ENCODE data around the gene PLEKHG5. TPM values are rescaled to one million over a fixed set of nuclear protein-coding genes. Genes with fewer than 3 reads are reported as not detected.

The PLEKHG5 gene
- total and polyA plus RNA-seq, 4 donors = 0.28 to 1.9 (median 1.1) TPM

DNA sequence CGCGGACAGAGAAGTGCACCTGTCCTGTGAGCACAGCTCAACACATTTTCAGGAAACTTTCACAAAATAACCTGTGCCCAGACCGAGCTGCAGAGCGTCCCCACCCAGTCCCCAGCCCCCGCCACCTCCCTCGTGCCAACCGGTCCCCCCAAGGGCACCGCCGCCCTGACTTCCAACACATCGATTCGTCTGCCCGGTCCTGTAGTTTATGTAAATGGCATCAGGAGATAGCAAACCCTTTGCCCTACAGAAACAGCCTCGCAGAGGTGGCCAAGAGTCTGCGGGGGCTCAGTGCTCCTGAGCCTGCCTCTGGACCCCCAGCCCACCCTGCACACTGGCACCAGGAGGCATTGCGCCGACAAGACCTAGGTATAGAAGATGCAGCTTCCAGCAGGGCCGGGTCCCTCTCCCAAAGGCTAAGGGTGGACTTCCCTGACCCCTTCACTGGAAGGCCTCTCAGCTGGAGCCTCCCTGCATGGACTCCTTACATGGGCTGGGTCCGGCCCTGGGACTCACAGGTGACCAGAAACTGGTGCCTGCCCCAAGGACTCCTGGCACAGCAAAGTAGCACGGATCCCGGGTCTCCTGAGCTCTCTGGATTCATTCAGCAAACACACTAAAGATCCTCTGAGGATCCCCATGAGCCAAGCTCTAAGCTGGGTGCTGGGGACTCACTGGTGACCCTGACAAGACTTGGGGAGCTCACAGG lies 6.6 kb upstream of the PLEKHG5 start:
- no peak for DNase-seq (ENCODE audit: low spot score)

More for the DNA sequence above, 6.6 kb upstream of the PLEKHG5 start:
- Histone ChIP-seq H3K4me3 (ENCODE audit: low read depth in 1 of 3, low read length in 3 of 3) (peak overlapping the region in 1 of 3 donors; percentile 61), H3K9ac (ENCODE audit: low read depth in 1 of 2, low read length in 2 of 2) (no peak overlapping the region), H3K36me3 (ENCODE audit: control insufficient read depth in 4 of 4, insufficient read depth in 3 of 4, low read depth in 1 of 4, low read length in 3 of 4) (no peaks in the 10 kb centered on the region), H3K27me3 (ENCODE audit: control insufficient read depth in 4 of 4, insufficient read depth in 4 of 4, low read length in 3 of 4) (no peaks in the 10 kb centered on the region), H3K27ac (ENCODE audit: low read depth in 1 of 2, low read length in 2 of 2) (no peak overlapping the region), H3K9me3 (ENCODE audit: control insufficient read depth in 4 of 4, low read length in 3 of 4) (no peaks in the 10 kb centered on the region), H3K4me1 (ENCODE audit: control insufficient read depth in 4 of 4, insufficient read depth in 4 of 4, low read length in 3 of 4) (peaks cover 2 to 14% (median 5%) of the 10 kb centered on the region in 4 donors)
- TF ChIP-seq JUND (IDR thresholded peaks at IDR 0.05) = no peak
- no peak for TF ChIP-seq FOXA1 (IDR thresholded peaks at IDR 0.05)
- TF ChIP-seq EGR1 (IDR thresholded peaks at IDR 0.05; ENCODE audit: low read depth in 2 of 2) = no peak
- no peak for TF ChIP-seq RAD21 (IDR thresholded peaks at IDR 0.05)
- TF ChIP-seq MAX (IDR thresholded peaks at IDR 0.05) = no peak
- no peak for TF ChIP-seq SP1 (IDR thresholded peaks at IDR 0.05)
- TF ChIP-seq HNF4G (IDR thresholded peaks at IDR 0.05) = no peak
- no peak for TF ChIP-seq HNF4A (conservative IDR thresholded peaks at IDR 0.05)
- TF ChIP-seq TAF1 (conservative IDR thresholded peaks at IDR 0.05) = no peak
- TF ChIP-seq ZBTB33 (IDR thresholded peaks at IDR 0.05) = no peak
- TF ChIP-seq GABPA (IDR thresholded peaks at IDR 0.05 in 1 of 2, conservative IDR thresholded peaks at IDR 0.05 in 1 of 2) = no peak
- TF ChIP-seq RXRA (IDR thresholded peaks at IDR 0.05) = no peak
- TF ChIP-seq FOXA2 (IDR thresholded peaks at IDR 0.05) = no peak
- TF ChIP-seq YY1 (IDR thresholded peaks at IDR 0.05) = no peak
- TF ChIP-seq, protein P1, sequence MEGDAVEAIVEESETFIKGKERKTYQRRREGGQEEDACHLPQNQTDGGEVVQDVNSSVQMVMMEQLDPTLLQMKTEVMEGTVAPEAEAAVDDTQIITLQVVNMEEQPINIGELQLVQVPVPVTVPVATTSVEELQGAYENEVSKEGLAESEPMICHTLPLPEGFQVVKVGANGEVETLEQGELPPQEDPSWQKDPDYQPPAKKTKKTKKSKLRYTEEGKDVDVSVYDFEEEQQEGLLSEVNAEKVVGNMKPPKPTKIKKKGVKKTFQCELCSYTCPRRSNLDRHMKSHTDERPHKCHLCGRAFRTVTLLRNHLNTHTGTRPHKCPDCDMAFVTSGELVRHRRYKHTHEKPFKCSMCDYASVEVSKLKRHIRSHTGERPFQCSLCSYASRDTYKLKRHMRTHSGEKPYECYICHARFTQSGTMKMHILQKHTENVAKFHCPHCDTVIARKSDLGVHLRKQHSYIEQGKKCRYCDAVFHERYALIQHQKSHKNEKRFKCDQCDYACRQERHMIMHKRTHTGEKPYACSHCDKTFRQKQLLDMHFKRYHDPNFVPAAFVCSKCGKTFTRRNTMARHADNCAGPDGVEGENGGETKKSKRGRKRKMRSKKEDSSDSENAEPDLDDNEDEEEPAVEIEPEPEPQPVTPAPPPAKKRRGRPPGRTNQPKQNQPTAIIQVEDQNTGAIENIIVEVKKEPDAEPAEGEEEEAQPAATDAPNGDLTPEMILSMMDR (IDR thresholded peaks at IDR 0.05; ENCODE audit: low read depth, low read length, missing input control) = no peak
- TF ChIP-seq, protein P2, sequence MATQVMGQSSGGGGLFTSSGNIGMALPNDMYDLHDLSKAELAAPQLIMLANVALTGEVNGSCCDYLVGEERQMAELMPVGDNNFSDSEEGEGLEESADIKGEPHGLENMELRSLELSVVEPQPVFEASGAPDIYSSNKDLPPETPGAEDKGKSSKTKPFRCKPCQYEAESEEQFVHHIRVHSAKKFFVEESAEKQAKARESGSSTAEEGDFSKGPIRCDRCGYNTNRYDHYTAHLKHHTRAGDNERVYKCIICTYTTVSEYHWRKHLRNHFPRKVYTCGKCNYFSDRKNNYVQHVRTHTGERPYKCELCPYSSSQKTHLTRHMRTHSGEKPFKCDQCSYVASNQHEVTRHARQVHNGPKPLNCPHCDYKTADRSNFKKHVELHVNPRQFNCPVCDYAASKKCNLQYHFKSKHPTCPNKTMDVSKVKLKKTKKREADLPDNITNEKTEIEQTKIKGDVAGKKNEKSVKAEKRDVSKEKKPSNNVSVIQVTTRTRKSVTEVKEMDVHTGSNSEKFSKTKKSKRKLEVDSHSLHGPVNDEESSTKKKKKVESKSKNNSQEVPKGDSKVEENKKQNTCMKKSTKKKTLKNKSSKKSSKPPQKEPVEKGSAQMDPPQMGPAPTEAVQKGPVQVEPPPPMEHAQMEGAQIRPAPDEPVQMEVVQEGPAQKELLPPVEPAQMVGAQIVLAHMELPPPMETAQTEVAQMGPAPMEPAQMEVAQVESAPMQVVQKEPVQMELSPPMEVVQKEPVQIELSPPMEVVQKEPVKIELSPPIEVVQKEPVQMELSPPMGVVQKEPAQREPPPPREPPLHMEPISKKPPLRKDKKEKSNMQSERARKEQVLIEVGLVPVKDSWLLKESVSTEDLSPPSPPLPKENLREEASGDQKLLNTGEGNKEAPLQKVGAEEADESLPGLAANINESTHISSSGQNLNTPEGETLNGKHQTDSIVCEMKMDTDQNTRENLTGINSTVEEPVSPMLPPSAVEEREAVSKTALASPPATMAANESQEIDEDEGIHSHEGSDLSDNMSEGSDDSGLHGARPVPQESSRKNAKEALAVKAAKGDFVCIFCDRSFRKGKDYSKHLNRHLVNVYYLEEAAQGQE (IDR thresholded peaks at IDR 0.05) = no peak
- 44% methylated on average over 20 of the region's 20 CpGs for WGBS
